Measurements from ENCODE around the gene TP73.
A peak's percentile ranks its signal among the peaks of the same experiment; 100 is the strongest.

Gene TP73

DNA sequence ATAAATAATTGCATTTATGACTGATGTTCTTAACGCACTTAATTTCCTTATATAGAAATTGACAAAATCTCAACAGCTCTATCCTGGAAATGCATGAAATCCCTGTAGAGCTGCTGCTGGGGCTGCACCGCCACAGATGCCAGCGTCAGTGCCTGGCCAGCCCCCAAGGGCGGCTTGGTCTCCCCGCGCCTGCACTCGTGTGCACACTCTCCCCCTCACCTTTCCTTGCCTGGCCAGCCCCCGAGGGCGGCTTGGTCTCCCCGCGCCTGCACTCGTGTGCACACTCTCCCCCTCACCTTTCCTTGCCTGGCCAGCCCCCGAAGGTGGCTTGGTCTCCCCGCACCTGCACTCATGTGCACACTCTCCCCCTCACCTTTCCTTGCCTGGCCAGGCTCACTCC is 16.2 kb upstream of the TP73 start:
- DNase-seq, result no peak

DNA sequence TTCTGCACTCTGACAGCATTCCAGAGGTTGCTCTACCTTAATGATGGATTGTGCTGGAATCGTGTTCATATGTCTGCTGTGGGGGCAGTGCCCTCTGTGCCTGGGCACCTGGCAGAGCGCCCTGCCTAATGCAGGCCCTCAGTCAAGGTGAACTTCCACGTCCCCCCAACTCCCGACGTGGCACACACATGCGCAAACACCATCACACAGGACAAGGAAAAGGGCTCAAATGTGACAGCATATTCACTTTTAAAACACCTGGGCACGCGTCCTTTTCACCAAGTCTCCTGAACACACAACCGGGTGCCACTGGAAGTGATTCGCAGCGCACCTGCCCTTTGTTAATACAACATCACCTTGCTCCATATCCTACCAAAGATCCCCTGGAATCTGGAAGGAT is 15.8 kb upstream of the TP73 start:
- no peak for DNase-seq

DNA sequence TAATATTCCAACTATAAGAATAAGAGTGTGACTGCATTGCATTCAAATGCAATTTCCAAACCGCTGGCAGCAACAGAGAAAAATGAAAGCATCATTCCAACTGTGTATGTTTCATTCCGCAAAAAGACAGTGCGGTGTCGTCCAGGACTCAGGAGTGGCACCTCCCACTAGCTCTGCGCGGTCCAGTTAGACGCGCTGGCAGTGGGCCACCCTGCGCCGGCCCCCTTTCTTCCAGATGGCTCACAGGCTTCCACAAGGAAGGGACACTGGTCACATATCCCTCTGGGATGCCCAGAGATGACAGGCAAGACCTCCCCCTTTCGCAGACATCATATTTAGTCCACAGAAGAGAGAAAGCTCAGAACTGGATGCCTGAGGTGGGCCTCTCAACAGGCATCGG is 14.3 kb upstream of the TP73 start:
- DNase-seq, result no peak

DNA sequence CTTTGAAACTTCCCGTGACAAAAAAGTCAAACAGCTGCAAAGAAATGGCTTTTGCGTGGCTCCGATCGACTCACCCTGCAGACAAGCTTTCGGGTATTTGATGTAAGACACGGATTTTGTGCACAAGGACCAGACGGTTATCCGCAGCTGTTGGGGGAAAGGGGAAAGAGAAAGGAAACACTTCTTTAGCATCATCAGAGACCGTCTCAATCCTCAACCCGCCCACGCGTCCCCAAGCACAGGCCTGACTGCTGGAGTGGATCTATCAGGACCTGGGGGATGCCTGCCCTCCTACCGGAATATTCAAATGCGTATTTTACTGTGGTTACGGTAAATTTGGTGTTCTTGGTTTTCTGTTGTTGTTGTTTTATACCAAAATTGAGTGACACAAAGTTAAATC is 13.6 kb upstream of the TP73 start:
- no peak for DNase-seq

DNA sequence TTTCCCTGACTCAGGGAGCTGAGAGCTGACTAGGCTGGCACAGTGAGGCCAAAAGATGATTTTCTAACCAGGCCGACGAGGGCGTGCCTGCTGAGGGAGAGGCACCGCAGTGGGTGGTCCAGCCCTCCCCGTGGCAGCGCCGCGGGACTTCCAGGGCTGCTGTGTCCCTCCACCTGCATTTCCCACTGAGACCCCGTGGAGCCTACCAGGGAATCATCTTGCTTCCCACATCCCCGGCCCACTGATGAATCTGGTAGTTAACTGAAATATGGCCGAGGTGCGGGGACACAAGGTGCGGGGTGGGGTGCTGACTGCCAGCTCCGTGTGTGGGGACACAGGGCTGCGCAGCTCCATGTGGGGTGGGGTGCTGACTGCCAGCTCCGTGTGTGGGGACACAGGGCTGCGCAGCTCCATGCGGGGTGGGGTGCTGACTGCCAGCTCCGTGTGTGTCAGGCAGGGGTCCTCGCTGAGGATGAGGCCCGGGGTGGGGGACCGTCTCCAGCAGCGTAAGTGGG is 12.9 kb upstream of the TP73 start:
- DNase-seq, result no peak

DNA sequence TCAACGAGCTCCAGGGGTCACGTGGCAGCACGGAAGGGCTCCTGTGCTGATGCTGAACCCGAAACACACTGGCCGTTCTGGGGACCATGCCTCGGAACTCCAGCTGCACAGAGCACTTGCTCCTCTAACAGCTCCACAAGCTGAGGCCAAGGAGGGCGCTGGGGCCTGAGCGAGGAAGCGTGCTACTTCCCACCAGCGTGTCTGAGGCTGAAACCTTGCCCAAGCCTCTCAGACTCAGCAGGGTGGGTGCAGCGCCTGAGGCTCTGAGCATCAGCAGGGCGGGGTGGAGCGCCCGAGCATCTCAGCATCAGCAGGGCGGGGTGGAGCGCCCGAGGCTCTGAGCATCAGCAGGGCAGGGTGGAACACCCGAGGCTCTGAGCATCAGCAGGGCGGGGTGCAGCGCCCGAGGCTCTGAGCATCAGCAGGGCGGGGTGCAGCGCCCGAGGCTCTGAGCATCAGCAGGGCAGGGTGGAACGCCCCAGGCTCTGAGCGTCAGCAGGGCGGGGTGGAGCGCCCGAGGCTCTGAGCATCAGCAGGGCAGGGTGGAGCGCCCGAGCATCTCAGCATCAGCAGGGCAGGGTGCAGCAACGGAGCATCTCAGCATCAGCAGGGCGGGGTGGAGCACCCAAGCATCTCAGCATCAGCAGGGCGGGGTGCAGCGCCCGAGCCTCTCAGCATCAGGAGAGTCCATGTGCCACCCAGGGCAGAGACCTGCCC is 12.0 kb upstream of the TP73 start:
- DNase-seq, result no peak

DNA sequence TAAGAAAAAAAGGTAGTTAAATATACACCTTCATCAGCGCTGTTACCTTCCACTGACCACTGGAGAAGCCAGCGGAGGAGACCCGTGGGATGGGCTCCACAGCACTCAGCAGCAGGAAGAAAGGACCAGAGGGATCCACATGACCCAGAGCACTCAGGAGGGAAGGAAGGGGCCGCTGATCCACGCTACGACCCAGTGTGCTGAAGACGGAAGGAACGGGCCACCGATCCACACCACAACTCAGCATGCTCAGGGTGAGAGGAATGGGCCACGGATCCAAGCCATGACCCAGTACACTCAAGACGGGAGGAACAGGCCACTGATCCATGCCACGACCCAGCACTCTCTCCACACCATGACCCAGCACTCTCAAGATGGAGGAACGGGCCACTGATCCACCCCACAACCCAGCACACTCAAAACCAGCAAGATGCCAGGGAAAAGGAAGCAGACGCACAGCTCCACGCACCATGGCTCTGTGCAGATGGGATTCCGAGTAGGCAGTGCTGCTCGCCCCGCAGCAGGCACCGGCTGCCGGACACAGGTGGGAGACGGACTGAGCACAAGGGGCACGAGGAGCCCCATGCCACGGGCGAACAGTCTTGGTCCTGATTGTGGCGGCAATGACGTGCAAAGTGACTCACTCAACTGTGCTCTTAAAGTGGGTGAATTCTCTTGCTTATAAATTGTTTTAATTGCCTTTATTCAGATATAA is 11.1 kb upstream of the TP73 start:
- DNase-seq, result no peak

DNA sequence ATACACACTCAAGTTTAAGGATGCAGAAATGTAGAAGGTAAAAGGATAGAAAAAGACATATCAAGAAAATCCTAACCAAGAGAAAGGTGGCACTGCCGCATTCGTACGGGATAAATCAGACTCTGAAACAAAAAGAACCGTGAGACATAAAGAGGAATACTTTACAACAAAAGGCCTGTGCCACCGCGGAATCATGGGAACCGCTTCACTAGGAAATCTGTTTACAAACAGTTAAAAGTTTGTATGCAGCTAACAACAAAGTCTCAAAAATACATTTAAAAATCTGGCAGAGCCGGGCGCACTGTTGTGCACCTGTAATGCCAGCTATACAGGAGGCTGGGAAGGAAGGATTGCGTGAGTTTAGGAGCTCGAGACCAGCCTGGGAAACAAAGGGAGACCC is 10.5 kb upstream of the TP73 start:
- DNase-seq, result no peak

DNA sequence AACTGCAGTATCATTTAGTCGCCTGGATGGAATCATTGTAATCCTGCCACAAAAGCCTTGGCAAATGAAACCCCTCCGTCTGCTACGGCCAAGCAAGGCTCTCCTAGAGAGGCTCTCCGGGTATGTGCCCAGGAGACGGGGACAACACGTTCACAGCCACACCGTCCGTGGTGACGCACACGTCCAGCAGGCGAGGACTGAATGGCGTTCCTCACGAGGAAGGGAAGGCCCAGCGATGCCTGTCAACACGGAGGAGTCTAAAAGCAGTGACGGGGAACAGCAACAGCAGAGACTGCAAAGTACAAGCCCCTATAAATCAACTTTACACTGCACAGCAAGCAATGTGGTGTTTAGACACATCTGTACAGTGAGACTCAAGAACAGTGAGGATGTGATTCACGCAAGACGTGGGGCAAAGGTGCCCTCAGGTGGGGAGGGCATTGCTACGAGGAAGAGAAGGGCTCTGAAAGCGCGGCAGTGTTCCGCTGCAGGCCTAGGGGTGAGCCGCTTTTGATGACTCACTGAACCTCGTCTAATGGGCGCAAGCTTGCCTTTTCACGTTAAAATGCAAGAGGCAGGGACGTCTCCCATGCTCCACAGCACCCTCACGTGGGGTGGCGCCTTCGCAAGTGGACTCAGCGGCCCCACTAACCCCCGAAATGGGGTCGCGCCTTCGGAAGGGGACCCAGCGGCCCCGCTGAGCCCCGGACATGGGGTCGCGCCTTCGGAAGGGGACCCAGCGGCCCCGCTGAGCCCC is 9.2 kb upstream of the TP73 start:
- DNase-seq, result no peak

DNA sequence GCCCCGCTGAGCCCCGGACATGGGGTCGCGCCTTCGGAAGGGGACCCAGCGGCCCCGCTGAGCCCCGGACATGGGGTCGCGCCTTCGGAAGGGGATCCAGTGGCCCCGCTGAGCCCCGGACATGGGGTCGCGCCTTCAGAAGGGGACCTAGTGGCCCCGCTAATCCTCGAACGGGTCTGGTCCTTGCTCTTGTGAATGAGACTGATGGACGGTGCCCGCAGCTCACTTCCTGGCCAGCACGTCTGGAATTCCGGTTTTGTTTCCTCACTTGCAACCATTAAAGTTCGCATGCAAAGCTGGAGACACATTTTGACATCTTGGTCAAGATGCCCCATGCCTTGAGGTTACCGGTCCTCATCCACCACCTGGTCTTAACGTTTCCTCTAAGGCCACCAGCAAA is 8.0 kb upstream of the TP73 start:
- DNase-seq, result no peak

DNA sequence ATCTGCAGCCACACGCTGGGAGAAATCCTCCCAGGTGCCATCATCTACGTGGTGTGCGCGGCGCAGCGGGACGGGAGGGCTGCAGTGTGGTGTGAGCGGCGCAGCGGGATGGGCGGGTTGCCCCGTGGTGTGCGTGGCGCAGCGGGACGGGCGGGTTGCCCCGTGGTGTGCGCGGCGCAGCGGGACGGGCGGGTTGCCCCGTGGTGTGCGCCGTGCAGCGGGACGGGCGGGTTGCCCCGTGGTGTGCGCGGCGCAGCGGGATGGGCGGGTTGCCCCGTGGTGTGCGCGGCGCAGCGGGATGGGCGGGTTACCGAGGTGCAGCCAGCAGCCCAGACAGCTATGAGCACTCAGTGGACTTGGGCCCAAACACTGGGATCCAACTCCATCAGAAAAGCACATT is 7.1 kb upstream of the TP73 start:
- DNase-seq, result no peak

DNA sequence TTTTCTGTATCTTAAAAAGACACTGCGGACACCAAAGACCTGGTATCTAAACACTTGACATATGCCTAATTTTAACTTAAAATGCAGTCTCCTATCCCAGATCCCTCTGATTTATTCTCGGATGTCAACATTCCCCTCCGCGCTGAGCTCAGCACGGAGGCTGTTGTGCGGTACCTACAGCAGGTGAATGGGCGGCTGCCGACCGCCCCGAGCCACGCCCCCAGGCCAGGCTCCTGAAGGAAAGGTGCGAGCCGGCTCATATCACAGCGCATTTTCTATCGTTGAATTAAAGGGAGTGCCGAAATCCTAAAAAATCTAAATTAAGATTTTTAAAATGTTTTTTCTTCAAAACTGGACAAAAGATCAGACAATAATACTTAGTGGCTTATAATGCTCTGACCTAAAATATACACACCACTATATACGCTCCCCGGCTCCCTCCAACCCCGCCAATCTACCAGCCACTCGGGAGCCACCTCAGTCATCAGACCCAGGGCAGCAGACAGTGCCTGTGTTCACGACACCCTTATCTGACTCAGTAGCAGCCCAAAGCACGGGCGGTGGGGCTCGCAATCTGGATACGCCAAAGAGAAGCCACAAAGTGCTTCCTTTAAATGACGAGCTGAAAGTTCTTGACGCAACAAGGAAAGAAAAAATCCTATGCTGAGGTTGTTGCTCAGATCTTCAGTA is 6.5 kb upstream of the TP73 start:
- no peak for DNase-seq

DNA sequence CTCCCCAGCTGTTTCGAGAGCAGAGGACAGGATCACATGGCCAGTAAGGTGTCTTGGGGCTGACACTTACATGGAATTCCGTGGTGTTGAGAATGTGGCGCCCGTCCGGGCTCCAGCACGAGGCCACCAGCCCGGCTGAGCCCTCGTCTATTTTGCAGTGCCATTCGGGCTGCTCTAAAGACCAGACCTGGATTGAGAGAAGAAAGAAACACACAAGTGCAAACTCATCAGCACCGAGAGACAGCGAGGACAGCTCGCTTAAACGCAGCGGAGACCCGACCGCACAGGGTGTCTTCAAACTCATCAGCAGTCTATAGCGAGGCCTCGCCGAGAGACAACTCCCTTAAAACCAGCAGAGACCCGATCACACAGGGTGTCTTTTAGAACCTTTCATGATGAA is 5.7 kb upstream of the TP73 start:
- no peak for DNase-seq

DNA sequence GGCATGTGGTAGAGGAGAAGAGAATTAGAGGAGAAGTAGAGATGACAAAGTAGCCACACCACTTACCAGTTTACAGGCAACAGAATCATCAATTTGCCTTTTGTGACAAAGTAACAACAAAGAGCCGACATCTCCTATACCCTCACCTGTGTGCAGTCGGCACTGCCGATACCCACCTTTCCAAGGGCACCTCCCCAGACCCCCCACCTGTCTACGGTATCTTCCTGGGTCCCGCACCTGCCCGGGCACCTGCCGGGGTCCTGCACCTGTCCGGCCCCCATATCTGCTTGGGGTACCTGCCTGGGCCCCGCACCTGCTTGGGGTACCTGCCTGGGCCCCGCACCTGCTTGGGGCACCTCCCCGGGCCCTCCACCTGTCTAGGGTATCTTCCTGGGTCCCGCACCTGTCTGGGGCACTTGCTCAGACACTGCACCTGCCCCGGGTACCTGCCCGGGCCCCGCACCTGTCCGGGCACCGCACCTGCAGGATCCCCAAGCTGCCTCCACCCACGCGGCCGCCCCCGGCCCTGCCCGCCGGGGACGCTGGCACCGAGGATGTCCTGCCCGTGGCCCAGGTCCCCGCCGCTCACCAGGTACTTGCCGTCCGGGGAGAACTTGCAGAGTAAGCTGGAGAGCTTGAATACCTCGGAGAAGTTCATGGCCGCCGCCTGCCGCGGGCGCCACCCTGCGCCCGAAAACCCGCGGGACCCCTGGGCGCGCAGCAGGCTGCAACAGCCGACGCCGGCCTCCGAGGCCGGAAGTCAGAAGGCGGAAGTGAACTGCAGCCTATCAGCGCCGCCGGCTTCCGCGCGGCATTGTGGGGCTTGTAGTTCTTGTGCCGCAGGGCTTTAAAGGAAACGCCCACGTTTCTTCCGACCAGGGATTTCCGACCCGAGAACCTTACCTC is 2.7 kb upstream of the TP73 start, which contains the start of gene WRAP73:
Gene WRAP73 (minus strand): TSS at position 762 of the 906 bp plus-strand sequence. CDS start 104 bp downstream, at position 658.
- DNase-seq, result peak; percentile 81

DNA sequence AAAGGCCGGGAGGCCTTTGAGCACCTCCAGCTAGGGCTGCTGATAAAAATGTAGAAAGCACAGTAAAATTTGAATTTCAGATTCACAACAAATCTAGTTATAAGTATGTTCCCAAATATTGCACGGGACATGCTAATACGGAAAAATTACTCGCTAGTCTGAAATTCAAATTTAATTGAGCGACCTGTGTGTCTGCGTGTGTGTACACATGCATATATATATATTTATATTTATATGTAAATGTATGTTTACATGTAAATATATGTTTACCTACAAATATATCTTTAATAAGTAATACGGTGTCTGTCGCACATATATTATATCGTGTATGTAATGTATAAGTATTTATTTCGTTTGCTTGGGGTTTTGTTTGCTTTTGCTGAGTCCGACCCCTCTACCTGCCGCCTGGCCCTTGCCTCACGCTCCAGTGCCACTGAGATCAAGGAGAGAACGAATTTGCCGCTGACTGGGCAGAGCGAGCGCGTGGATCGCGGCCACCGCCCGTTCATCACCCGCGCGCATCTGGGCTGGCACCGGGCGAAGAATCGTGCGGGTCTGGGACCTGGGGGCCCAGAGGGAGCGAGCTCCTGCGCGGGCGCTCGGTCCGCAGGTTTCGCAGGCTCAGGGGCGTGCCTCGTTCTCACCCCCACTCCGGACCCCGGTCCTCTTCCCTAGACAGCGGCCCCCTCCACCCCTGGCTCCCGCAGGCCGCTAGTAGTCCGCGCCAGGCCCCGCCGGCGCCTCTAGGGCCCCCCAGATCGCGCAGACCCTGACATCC is 1.9 kb upstream of the TP73 start:
- no peak for DNase-seq

DNA sequence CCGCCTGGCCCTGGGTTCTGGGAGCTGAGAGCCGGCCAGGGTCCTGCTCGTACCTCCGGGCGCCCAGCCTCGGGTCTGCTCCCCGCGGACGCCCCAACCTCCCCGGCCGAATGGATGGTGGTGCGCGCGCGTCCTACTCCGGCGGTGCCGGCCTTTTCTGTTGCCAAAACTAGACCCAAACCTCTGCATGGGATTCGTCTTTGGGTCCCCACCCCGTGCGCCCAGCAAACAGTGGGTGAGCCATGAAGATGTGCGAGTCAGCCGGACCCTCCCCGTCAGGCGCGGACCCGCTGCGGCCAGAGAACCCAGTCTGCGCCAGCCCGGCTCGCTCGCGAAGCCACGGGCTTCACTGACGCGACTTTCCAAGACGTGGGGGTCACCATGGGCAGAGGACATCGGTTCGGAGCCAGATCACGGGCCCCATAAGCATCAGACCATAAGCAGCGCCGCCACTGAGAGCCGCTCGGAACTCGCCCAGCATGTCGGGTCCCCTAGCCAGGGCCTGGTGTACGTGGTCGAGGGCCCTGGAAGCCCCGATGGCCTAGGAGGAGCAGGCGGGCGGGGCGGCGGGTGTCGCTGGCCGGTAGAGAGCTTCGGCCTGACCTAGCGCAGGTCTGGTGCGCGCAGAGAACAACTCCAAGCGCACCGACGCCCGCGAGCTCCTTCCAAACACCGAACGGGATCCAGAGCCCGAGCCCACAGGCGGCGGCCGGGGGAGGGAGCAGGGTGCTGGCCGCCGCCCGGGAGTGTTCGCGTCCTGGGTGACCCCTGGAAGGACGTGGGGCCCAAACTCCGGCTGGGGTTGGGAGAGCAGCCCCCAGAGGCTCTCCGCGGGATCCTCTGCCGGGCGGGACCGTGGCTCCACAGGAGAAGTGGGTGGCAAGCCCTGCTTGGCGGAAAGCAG is 1.0 kb upstream of the TP73 start:
- no peak for DNase-seq

DNA sequence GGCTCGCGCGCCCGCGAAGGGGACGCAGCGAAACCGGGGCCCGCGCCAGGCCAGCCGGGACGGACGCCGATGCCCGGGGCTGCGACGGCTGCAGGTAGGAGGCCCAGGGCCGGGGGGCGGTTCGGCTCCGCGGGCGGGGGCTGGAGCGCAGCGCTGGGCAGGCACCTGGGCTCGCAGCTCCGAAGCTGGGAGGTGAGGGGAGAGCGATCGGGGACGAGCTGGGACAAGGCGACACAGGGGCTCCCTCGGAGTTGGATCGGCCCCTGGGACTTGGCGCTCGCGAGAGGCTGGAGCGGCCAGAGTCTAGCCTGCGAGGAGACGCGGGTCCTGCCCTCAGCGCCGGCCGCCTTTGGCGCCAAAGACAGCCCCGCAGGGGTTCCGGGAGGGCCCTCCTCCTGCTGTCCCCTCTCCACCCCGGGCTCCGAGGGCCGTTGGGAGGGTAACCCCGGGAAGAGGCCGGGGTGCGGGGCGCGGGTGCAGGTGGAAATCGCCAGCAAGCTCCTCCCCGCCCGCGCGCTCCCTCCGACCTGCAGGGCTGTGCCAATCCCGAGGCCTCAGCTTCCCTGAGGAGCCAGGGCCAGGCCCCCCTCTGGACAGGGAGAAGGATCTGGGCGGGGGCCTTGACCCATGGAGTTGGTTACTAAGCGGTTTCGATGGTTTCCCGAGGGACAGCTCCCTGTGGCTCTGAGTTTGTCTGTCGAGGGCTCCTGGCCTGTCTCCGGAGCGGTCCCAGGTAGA is 401 bp downstream of the TP73 start:
- DNase-seq, result peak; percentile 44

DNA sequence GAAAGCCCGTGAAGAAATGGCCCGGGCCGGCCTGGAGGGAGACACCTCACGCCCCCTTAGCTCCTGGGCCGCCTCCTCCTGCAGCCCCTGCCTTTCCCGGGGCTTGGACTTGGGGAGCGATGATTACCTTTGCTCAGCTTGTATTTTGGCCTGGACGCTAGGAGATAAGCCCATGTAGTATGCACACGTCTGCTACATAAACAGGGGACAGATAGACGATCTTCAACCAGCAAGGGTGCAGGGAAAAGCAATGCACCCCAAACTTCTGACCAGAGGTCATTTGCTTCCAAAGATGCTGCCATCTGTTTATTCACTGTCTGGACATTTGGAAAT is 936 bp downstream of the TP73 start:
- DNase-seq, result no peak

DNA sequence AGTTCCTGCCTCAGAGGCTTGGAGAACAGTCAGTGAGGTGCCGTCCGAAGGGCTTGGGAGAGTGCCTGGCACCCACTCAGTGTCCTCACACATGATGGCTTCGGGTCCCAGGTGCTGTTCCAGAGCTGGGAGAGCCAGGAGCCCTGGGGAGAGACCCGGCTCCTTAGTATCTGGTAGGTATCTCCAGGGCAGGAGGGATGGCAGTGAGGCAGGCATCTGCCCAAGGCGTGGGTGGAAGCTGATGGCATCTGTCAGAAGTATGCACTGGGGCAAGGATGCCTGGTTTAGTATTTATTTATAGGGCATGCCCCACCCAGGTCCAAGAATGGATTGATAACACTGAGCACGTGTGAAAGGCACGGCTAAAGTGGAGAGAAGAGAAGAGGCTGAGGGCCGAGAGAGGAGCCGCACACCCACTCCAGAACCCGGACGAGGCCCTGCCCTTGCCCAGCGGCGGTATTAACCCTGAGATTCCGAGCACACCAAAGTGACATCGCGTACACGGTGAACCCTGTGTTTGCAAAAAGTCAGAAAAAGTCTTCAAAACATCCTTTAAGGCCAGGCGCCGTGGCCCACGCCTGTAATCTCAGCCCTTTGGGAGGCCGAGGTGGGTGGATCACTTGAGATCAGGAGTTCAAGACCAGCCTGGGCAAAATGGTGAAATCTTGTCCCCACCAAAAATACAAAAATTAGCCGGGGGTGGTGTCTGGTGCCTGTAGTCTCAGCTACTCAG is 2.4 kb downstream of the TP73 start:
- no peak for DNase-seq

Data from NCI-H526 treated with DMSO at 0.1 percent for 48 hours (cell line).